HCT116 (cell line): ENCODE data around the gene AMDHD1. TPM values are rescaled to one million over a fixed set of nuclear protein-coding genes. Genes with fewer than 3 reads are reported as not detected.

Experiments
- ATAC-seq: fragments of 200-7000 bp; cut with Tn5 transposase; 2 replicates; pipeline ENCODE4 v1.9.1; 2020; ENCODE audit warnings: mild to moderate bottlenecking, moderate library complexity
- BruUV-seq: library from RNA; stranded (reverse); fragments of 400-500 nt; replicated peaks from 2 replicates; lab custom pipeline; 2021; lab: Mats Ljungman, UMichigan
- CTCF ChIA-PET: fragments of 300-600 bp; sonication (Branson Sonifier 250); formaldehyde crosslinking; loops from one replicate; lab custom pipeline; 2021; ENCODE audit warnings: antibody characterized with exemption; lab: Charles Lee
- POLR2A ChIA-PET: fragments of 300-600, 350-600 bp; sonication (Branson Sonifier 250); formaldehyde crosslinking; loops from one replicate; lab custom pipeline; 2021; ENCODE audit warnings: antibody characterized with exemption; lab: Charles Lee
- RAD21 ChIA-PET, 2 experiments: fragments of 300-600 bp; sonication (Branson Sonifier 250); formaldehyde crosslinking; loops; one replicate each; lab custom pipeline; 2023; ENCODE audit warnings: low total read pairs in 2 of 2; ENCODE audit not compliant: uncharacterized antibody in 2 of 2, unreplicated experiment in 2 of 2, low non-redundant PET in 1 of 2; lab: Charles Lee
- DNase-seq: peaks from one replicate; pipeline ENCODE4 v3.0.0-alpha.2; 2010; ENCODE audit warnings: low read depth, low spot score
- H2AFZ ChIP-seq: fragments of 200-600 bp; shearing (Covaris generic), sonication (generic); 2 replicates; pipeline ENCODE4 v1.6.1; 2017; ENCODE audit warnings: low read depth, mixed run types, mixed read lengths, antibody characterized with exemption, low read length; ENCODE audit not compliant: poor library complexity, severe bottlenecking
- H3K27ac ChIP-seq: 2 replicates; pipeline ENCODE4 v1.5.1; 2012; ENCODE audit warnings: low read depth, low read length
- H3K27me3 ChIP-seq: fragments of 200-600 bp; sonication (generic); 2 replicates; pipeline ENCODE4 v1.6.1; 2016; ENCODE audit warnings: mixed run types, low read length, mixed read lengths; ENCODE audit not compliant: insufficient read depth
- H3K36me3 ChIP-seq, 2 experiments: fragments of 200-500 bp in 1 of 2; fragments of 200-600 bp in 1 of 2; sonication (Bioruptor generic) in 1 of 2; sonication (generic) in 1 of 2; 2 replicates each; pipeline versions ENCODE4 v1.5.1 to v1.6.1; 2014 to 2016; ENCODE audit warnings: low read length in 2 of 2, inconsistent platforms in 1 of 2, mixed read lengths in 1 of 2, mixed run types in 1 of 2; ENCODE audit not compliant: insufficient read depth in 2 of 2, control insufficient read depth in 1 of 2
- H3K4me1 ChIP-seq, 2 experiments: fragments of 200-600 bp in 1 of 2; sonication (generic) in 1 of 2; 2 replicates each; pipeline versions ENCODE4 v1.5.1 to v1.6.1; 2012 to 2017; ENCODE audit warnings: low read length in 2 of 2, inconsistent platforms in 1 of 2, mild to moderate bottlenecking in 1 of 2, mixed read lengths in 1 of 2, mixed run types in 1 of 2, moderate library complexity in 1 of 2; ENCODE audit not compliant: insufficient read depth in 2 of 2, control insufficient read depth in 1 of 2
- H3K4me2 ChIP-seq: fragments of 200-600 bp; sonication (generic); 2 replicates; pipeline ENCODE4 v1.6.1; 2017; ENCODE audit warnings: mixed run types, low read length, mixed read lengths
- H3K4me3 ChIP-seq, 2 experiments: fragments of 200-600 bp in 1 of 2; sonication (generic) in 1 of 2; replicated peaks in 1 of 2; 2 replicates each; pipeline ENCODE4 v1.5.1; 2011 to 2016; ENCODE audit warnings: low read length in 2 of 2, control low read depth in 1 of 2, low read depth in 1 of 2, mild to moderate bottlenecking in 1 of 2, mixed read lengths in 1 of 2, mixed run types in 1 of 2
- H3K79me2 ChIP-seq: fragments of 200-600 bp; sonication (generic); 2 replicates; pipeline ENCODE4 v1.6.1; 2017; ENCODE audit warnings: mild to moderate bottlenecking, mixed run types, low read length, moderate library complexity, mixed read lengths; ENCODE audit not compliant: insufficient read depth
- H3K9ac ChIP-seq: fragments of 200-600 bp; sonication (generic); 2 replicates; pipeline ENCODE4 v1.6.1; 2016; ENCODE audit warnings: low read length, mixed read lengths
- H3K9me2 ChIP-seq: fragments of 200-600 bp; sonication (generic), shearing (Covaris generic); 2 replicates; pipeline ENCODE4 v1.6.1; 2017; ENCODE audit warnings: mixed run types, mild to moderate bottlenecking, moderate library complexity; ENCODE audit not compliant: insufficient read depth
- H3K9me3 ChIP-seq, 2 experiments: fragments of 200-500 bp in 1 of 2; fragments of 200-600 bp in 1 of 2; sonication (Bioruptor generic) in 1 of 2; sonication (generic) in 1 of 2; 2 replicates each; pipeline ENCODE4 v1.6.1; 2014 to 2017; ENCODE audit warnings: low read length in 2 of 2, mixed read lengths in 2 of 2, inconsistent platforms in 1 of 2, low read depth in 1 of 2, mild to moderate bottlenecking in 1 of 2, mixed run types in 1 of 2, moderate library complexity in 1 of 2; ENCODE audit not compliant: control insufficient read depth in 1 of 2, insufficient read depth in 1 of 2
- H4K20me1 ChIP-seq: fragments of 200-600 bp; sonication (generic), shearing (Covaris generic); 2 replicates; pipeline ENCODE4 v1.6.1; 2017; ENCODE audit warnings: mixed run types, mild to moderate bottlenecking, moderate library complexity; ENCODE audit not compliant: insufficient read depth
- ATF3 ChIP-seq: IDR thresholded peaks from 2 replicates; pipeline ENCODE4 v1.6.1; 2012
- CBX3 ChIP-seq: IDR thresholded peaks from 2 replicates; pipeline ENCODE4 v1.6.1; 2012; ENCODE audit warnings: low read depth
- CEBPB ChIP-seq: IDR thresholded peaks from 2 replicates; pipeline ENCODE4 v1.6.1; 2012; ENCODE audit warnings: low read depth
- CTCF ChIP-seq, 3 experiments: fragments of 200-600 bp in 1 of 3; sonication (generic) in 1 of 3; IDR thresholded peaks in 2 of 3; conservative IDR thresholded peaks in 1 of 3; 2 replicates each; pipeline ENCODE4 v1.5.1; 2012 to 2017; ENCODE audit warnings: low read depth in 2 of 3, low read length in 2 of 3, antibody characterized with exemption in 1 of 3, borderline replicate concordance in 1 of 3, control low read depth in 1 of 3, mild to moderate bottlenecking in 1 of 3, mixed read lengths in 1 of 3, mixed run types in 1 of 3, moderate library complexity in 1 of 3; ENCODE audit not compliant: insufficient read depth in 1 of 3
- ELF1 ChIP-seq: IDR thresholded peaks from 2 replicates; pipeline ENCODE4 v1.6.1; 2012; ENCODE audit warnings: low read depth, borderline replicate concordance
- EZH2 ChIP-seq: fragments of 200-600 bp; sonication (generic); IDR thresholded peaks from 2 replicates; pipeline ENCODE4 v1.6.1; 2017; ENCODE audit warnings: antibody characterized with exemption, mixed run types
- EZH2phosphoT487 ChIP-seq: fragments of 200-600 bp; IDR thresholded peaks from 2 replicates; pipeline ENCODE4 v1.6.1; 2018; ENCODE audit warnings: antibody characterized with exemption, borderline replicate concordance
- JUND ChIP-seq: IDR thresholded peaks from 2 replicates; pipeline ENCODE4 v1.6.1; 2012
- MAX ChIP-seq: IDR thresholded peaks from 2 replicates; pipeline ENCODE4 v1.6.1; 2012
- POLR2A ChIP-seq: IDR thresholded peaks from 2 replicates; pipeline ENCODE4 v1.7.0; 2011; ENCODE audit warnings: borderline replicate concordance; ENCODE audit not compliant: insufficient read depth, insufficient read length; ENCODE audit errors: extremely low read depth
- POLR2AphosphoS5 ChIP-seq: IDR thresholded peaks from 2 replicates; pipeline ENCODE4 v1.6.1; 2011; ENCODE audit warnings: mild to moderate bottlenecking, low read depth, low read length, moderate library complexity
- RAD21 ChIP-seq: IDR thresholded peaks from 2 replicates; pipeline ENCODE4 v1.6.1; 2012; ENCODE audit warnings: low read depth, mild to moderate bottlenecking
- SIN3A ChIP-seq: IDR thresholded peaks from 2 replicates; pipeline ENCODE4 v1.6.1; 2012; ENCODE audit warnings: low read depth
- SP1 ChIP-seq: IDR thresholded peaks from 2 replicates; pipeline ENCODE4 v1.6.1; 2012; ENCODE audit warnings: low read depth
- SRF ChIP-seq: IDR thresholded peaks from 2 replicates; pipeline ENCODE4 v1.6.1; 2012; ENCODE audit warnings: low read depth
- intact Hi-C: fragments of 100-400 bp; cut with micrococcal nuclease; formaldehyde crosslinking; loops from 2 replicates; pipeline ENCODE4 v1.10.0; 2022
- total RNA-seq: library from RNA; stranded (reverse); gene quantifications from one replicate; pipeline ENCODE4 v1.2.1, GENCODE V29; 2021; ENCODE audit not compliant: unreplicated experiment

Gene AMDHD1
- total RNA-seq, 1 experiment from 2014 or later, result 3.0 TPM

- Histone ChIP-seq H3K4me1 (no peaks in the 10 kb centered on the region), H3K9ac (no peak overlapping the region), H3K9me3 (no peaks in the 10 kb centered on the region), H3K79me2 (no peaks in the 10 kb centered on the region), H3K27me3 (no peaks in the 10 kb centered on the region), H3K4me3 (no peak overlapping the region), H3K36me3 (no peaks in the 10 kb centered on the region; a peak in 1 of 4 replicates), H4K20me1 (no peaks in the 10 kb centered on the region), H2AFZ (no peak overlapping the region), H3K9me2 (no peaks in the 10 kb centered on the region), H3K27ac (no peak overlapping the region), H3K4me2 (no peak overlapping the region)
- DNase-seq, result no peak
- no peak for ATAC-seq
- ChIA-PET POLR2A (no interaction called here), CTCF (no interaction called here), RAD21 (no interaction called here)
- TF ChIP-seq POLR2AphosphoS5 (no peak), SRF (no peak)
- BruUV-seq, result no TSS peak
- intact Hi-C loops, result no loop called here
Measured at GRCh38 chr12:95994476-95994875, 51.3 kb downstream of the AMDHD1 start.

- no TSS peak for BruUV-seq
- intact Hi-C loops, result no loop called here
Measured at GRCh38 chr12:95995238-95996031, 52.3 kb downstream of the AMDHD1 start.

More at GRCh38 chr12:95995238-95996031, 52.3 kb downstream of the AMDHD1 start:
- Histone ChIP-seq H3K9me3 (no peaks in the 10 kb centered on the region), H4K20me1 (no peaks in the 10 kb centered on the region), H3K79me2 (no peaks in the 10 kb centered on the region), H3K9ac (no peak overlapping the region), H3K4me2 (no peak overlapping the region), H3K27me3 (no peaks in the 10 kb centered on the region), H3K27ac (no peak overlapping the region), H3K9me2 (no peaks in the 10 kb centered on the region), H3K4me3 (no peak overlapping the region), H3K36me3 (no peaks in the 10 kb centered on the region; a peak in 1 of 4 replicates), H2AFZ (no peak overlapping the region), H3K4me1 (no peaks in the 10 kb centered on the region)
- ATAC-seq, result no peak
- ChIA-PET RAD21 (no interaction called here), CTCF (no interaction called here), POLR2A (no interaction called here)
- no peak for TF ChIP-seq POLR2AphosphoS5
- no peak for TF ChIP-seq EZH2
- no peak for TF ChIP-seq ELF1
- no peak for TF ChIP-seq MAX
- no peak for TF ChIP-seq POLR2A
- TF ChIP-seq SP1, result no peak
- no peak for TF ChIP-seq SRF
- no peak for TF ChIP-seq SIN3A
- no peak for TF ChIP-seq JUND
- no peak for TF ChIP-seq CTCF (IDR thresholded peaks at IDR 0.05 in 2 of 3, conservative IDR thresholded peaks at IDR 0.05 in 1 of 3; ENCODE audit: borderline replicate concordance in 1 of 3, insufficient read depth in 1 of 3, low read depth in 2 of 3, low read length in 2 of 3)
- no peak for TF ChIP-seq ATF3
- no peak for TF ChIP-seq EZH2phosphoT487
- TF ChIP-seq RAD21, result no peak
- no peak for TF ChIP-seq CBX3
- TF ChIP-seq CEBPB, result no peak
- DNase-seq, result no peak
